ENCODE data around the gene PPP6R3.

- TF ChIP-seq CTCF (conservative IDR thresholded peaks at IDR 0.05; ENCODE audit: low read depth, low read length) (no peak), EZH2 (IDR thresholded peaks at IDR 0.05; ENCODE audit: low read length, unreplicated experiment) (no peak), EZH2phosphoT487 (IDR thresholded peaks at IDR 0.05; ENCODE audit: borderline replicate concordance, low read length) (no peak)
Measured at GRCh38 chr11:68574308-68574707, 113.8 kb downstream of the PPP6R3 start.

All from PC-3 (cell line).